Vagina (tissue), 2 donors: ENCODE measurements around the gene SFN.

Source experiments
- CTCF ChIP-seq, 3 experiments: fragments of 450-650 bp in 2 of 3; fragments of 200-600 bp in 1 of 3; sonication (generic) in 1 of 3; IDR thresholded peaks; one replicate each; pipeline ENCODE4 v1.5.1; 2017 to 2019; ENCODE audit warnings: antibody characterized with exemption in 3 of 3, mild to moderate bottlenecking in 2 of 3, moderate library complexity in 2 of 3
- POLR2AphosphoS5 ChIP-seq, 2 donors: sonication (generic); formaldehyde crosslinking; IDR thresholded peaks; one replicate each; pipeline ENCODE4 v1.9.0; 2017; ENCODE audit warnings: antibody characterized with exemption in 2 of 2, mild to moderate bottlenecking in 2 of 2, low read depth in 1 of 2; ENCODE audit not compliant: insufficient read depth in 1 of 2

- TF ChIP-seq CTCF (IDR thresholded peaks at IDR 0.05), result no peak
- TF ChIP-seq POLR2AphosphoS5 (IDR thresholded peaks at IDR 0.05; ENCODE audit: insufficient read depth in 1 of 2, low read depth in 1 of 2), result peak; percentile 81 to 85
Observed at GRCh38 chr1:26889551-26890466, 26.9 kb downstream of the SFN start, which contains the start of gene GPN2.
